22Rv1 (cell line): ENCODE data around the gene SETD6.

Experiments
- ZFX ChIP-seq: fragments of 450-650 bp; IDR thresholded peaks from 2 replicates; pipeline ENCODE4 v1.6.1; 2017; ENCODE audit warnings: antibody characterized with exemption, borderline replicate concordance
- TF ChIP-seq, protein P1 (sequence below): fragments of 450-650 bp; IDR thresholded peaks from 2 replicates; pipeline ENCODE4 v1.5.1; 2017; ENCODE audit warnings: mild to moderate bottlenecking

DNA sequence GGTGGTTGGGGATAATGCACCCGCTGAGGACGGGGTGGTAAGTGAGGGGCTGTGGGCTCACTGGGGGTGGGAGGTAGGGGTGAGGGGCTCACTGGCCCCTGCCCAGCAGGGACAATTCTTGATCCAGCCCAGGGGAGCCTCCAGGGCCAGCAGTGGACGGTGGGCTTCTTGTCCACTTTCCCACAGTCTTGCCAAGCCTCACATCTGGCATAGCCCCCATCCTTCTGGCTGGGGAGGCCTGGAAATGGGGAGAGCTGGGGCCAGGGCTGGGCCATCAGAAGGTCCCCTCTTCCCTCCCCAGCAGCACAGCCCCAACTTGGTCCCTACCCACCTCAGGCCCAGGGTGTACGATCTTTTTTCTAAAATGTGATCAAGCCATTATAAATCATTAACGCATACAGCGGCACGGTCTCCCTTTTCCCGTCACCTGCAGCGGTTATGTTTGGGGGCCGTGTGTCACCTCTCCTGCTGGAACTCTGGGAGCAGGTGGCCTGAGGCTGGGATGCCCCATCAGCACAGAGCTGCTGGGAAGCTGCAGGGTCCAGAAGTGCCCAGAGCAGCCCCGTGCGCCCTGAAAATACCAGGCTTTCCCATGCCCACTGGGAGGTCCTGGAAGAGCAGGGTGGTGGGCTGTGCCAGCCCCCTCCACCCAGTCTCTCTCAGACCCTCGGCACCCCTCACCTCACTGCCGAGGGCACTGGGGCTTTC, 7.2 kb upstream of the SETD6 start:
- TF ChIP-seq, protein P1, sequence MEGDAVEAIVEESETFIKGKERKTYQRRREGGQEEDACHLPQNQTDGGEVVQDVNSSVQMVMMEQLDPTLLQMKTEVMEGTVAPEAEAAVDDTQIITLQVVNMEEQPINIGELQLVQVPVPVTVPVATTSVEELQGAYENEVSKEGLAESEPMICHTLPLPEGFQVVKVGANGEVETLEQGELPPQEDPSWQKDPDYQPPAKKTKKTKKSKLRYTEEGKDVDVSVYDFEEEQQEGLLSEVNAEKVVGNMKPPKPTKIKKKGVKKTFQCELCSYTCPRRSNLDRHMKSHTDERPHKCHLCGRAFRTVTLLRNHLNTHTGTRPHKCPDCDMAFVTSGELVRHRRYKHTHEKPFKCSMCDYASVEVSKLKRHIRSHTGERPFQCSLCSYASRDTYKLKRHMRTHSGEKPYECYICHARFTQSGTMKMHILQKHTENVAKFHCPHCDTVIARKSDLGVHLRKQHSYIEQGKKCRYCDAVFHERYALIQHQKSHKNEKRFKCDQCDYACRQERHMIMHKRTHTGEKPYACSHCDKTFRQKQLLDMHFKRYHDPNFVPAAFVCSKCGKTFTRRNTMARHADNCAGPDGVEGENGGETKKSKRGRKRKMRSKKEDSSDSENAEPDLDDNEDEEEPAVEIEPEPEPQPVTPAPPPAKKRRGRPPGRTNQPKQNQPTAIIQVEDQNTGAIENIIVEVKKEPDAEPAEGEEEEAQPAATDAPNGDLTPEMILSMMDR, result no peak
- TF ChIP-seq ZFX, result no peak
